Activated T-cell treated with anti-CD3 and anti-CD28 coated beads for 24 hours (primary cell): Measurements from ENCODE around the gene ABCF2.

ENCODE experiments used
- DNase-seq: peaks from one replicate; pipeline ENCODE4 v3.0.0-alpha.2; 2020; ENCODE audit warnings: low read depth

The ABCF2 gene

DNA sequence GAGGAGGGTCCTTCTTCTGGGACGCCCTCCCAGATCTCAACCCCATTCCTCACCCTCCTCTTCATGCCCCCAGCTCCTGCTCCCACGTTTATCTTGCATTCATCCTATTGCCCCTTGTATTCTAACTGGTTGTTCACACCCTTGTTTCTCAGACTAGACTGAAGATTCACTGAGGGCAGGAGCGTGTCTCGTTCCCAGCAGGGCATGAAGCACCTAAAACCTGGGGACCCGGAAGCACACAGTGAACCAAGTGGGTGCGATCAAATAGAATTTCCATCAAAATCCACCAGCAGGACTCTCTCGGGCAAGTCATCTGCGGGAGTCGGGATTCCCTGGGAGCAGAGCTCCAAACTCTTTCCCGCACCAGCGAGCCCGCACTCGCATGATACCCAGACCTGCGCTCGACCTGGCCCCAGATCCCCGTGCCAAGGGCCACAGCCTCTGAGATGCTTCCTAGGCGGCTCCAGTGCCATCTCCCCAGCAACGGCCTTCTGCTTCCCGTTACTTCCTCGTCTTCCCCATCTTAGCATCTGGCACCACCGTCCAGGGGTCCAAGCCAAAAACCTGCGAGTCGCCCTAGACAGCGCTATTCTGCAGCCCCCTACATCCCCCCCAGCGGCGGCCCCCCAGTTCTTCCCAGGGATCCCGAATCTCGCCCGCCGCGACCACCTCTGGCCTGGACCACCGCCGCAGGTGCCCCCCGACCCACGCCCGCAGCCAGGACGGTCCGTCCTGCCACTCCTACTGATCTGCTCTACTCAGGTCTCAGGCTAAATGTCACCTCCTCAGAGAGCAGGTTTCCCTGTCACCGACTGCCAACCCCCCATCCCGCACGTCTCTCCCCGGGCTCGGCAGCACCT lies 53.4 kb downstream of the ABCF2 start:
- no peak for DNase-seq

DNA sequence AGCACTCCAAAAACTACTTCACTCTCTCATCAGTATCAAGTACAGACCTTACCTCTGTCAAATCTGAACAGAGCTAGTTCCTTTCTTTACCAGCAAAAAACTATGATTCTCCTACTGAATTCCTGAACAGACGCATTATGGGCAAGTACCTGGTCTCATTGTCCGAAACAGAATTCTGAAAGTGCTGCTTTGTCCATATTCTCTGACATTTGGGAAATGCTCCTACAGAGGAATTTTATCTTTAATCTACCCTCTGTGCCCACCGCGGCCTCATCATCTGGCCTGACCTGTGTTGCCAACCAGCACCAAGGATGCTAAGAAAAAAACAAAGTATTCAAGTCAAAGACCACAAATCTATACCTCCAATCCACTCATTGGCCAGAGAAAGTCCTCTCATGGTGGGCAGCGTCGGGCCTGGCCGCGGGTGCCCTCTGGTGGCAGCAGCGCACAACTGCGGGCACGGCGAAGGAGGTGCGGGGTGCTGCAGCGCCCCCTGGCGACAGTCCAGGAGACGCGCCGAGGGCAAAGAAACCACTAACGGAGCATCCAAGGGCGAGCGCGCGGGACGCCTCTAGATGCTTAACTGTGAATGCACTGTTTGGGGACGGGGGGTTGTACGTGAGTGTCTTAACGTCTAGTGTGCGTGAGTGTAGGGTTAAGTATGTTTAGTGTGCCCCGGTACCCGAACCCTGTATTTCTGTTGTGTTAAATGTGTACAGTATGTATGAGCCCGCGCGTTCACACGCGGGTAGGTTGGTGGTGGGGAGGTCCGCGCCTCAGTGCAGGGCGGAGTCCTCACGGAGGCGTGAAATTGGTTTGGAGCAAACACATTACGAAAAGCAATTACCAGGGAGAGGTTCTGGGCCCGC lies 54.5 kb downstream of the ABCF2 start:
- DNase-seq = peak; percentile 71

DNA sequence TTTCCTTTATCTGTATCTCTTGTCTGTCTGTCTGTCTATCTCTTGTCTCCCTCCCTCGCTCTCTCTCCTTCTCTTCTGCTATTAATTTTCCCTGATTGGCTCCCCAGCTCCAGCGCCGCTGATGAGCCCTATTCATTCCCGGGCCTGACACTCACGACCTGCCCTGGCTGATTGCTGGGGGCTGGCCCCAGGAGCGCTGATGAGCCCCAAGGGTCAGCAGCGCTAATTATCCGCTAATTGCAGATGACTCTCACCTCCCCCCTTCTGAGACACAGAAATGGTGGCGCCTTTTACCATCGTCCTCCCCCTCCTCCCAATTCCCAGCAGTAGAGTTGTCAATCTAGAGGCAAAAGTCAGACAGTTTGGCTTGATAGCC lies 58.2 kb downstream of the ABCF2 start:
- DNase-seq = no peak

DNA sequence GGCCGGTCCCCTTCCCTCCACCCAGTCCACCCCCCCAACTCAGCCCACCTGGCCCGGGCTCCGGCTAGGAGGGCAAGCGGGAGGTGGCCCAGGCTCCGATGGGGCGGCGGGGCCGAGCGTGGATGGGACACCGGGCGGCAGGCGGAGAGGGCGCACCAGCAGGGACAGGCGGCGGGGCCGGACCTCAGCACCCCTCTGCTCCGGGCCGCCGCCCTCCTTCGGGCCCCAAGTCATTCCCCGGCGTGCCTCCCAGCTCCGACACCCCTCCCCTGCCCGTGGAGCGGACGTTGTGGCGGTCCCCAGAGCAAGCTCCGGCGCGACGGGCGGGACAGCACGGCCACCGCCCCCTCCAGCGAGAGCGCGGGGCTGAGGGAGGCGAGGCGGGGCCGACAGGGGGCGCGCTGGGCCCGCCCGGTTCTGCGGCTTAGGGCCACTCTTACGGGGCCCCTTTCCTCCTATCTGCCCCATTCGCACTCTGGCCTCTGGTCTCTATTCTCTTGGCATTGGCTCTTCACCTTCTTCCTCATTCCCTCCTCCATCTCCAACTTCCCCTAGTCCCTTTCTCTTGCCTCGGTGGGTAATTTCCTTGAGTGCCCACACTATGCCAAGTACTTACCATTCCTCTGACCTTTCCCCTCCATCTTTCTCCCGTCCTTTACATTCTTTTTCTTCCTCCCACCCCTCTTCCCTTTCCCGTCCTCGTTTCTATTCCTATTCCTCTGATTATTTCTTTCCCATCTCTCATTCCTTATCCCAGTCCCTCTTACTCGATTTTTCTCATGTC lies 58.8 kb downstream of the ABCF2 start:
- DNase-seq = peak; percentile 36

DNA sequence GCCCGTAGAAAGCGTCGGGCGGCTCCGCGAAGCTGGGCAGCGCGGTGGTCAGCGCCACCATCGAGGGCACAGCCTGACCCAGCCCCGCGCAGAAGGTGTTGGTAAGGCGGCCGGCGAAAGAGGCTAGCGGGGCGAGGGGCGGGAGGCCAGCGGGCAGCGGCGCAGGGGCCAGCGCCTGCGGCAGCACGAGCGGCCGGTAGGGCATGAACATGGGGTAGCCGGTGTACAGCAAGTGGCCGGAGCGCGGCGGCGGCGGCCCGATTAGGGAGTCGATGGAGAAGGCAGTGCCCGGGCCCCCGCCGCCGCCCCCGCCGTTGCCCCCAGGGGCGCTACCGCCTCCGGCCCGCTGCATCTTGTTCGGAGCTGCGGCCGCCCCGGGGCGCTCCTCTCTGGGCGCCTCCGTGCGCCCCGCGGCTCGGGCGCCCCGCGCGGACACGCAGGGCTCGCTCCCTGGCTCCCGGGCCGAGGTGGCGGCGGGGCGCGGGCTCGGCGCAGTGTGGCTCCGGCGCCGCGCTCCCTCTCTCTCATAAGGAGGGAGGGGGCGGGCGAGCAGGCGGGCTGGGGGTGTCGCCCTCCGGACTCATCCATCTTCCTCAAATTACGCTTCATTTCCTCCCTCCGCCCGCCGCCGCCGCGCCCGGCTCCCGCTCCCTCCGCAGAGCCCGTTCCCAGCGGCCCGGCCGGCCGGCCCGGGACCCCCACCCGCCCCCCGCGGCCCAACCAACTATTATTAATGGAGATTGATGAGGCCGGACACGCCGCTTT lies 59.6 kb downstream of the ABCF2 start, which contains the start of gene GBX1:
Gene GBX1, minus strand, starts transcription at position 498 of the 765 bp plus-strand sequence. Its CDS starts 146 bp downstream, at position 352.
- DNase-seq = no peak

DNA sequence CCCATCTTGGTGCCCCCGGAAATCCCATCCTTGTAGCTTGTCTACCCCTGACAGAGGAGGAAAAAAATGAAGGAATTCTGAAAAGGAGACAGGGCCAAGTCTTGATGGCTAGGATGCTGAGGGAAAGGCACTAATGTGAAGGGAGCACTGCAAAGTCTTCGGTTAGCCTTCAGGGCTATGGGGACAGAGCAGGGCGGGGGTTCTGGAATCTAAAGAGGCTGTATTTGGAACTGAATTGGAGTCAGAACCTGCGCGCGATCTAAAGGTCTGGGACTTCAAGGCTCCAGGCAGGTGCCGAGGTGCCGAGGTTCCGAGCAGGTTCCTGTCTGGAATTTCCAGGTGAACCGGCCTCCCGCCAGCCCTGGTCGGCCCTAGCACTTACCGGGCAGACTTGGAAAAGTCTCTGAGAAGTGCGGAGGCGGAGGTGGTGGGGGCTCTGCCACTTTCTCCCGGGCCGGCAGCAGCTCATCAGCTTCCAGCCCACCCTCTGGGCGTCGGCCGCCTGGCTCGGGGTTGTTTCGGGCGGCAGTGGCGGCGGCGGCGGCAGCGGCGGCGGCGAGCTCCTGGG lies 60.3 kb downstream of the ABCF2 start:
- DNase-seq = no peak
